Heart left ventricle (tissue), 13 donors: ENCODE results near the gene C17orf78.

Experiments
- CTCF ChIP-seq, 12 donors: fragments of 200-600 bp; sonication (generic) in 4 of 12; IDR thresholded peaks; one replicate each; pipeline versions ENCODE4 v1.5.0 to v1.8.0; 2018 to 2022; ENCODE audit warnings: antibody characterized with exemption in 12 of 12, mild to moderate bottlenecking in 5 of 12
- POLR2A ChIP-seq, 2 donors: fragments of 450-650 bp; IDR thresholded peaks; one replicate each; pipeline ENCODE4 v1.6.1; 2017; ENCODE audit warnings: antibody characterized with exemption in 2 of 2, mild to moderate bottlenecking in 2 of 2, moderate library complexity in 2 of 2
- donor health status: ischemic (EF 13 %, LVEDD 7.1; RV severe dilation, severe dysfunction).
- donor health status: DM: no; HTN: yes; CAD: no.
- donor health status: DM: no; HTN: no; CAD: no.
- donor health status: ischemic (EF 25% LVEDD 6.9; RV normal size, moderate dysfunction).
- donor health status: ischemic (EF 25% LVEDD 5.7; RV mildly dilated, moderate dysfunction).
- donor health status: ischemic (EF 35%, LVEDD 5.7; RV mildly dilated, moderate dysfunction).
- donor health status: nonischemic (EF 11% LVEDD 7.7; RV severe dilation, severe dysfunction).
- donor health status: DM: yes; HTN: yes; CAD: no.
- donor health status: PGD.
- donor health status: ischemic (EF 29% LVEDD 5.4; RV normal size, mild dysfunction).
- donor health status: nonischemic (EF 23%, LVEDD 6.1; RV moderate dilation, normal function).

DNA sequence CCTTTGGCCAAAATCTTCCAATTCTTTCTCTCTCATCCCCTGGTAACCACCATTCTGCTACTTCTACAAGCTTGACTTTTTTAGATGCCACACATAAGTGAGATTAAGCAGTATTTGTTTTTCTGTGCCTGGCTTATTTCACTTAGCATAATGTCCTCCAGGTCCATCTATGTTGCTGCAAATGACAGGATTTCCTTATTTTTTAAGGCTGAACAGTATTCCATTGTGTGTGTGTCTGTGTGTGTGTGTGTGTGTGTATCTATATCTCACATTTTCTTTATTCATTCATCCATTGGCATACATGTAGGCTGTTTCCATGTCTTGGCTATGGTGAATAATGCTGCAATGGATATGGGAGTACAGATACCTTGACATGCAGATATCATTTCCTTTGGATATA is 24.7 kb downstream of the C17orf78 start:
- TF ChIP-seq CTCF (IDR thresholded peaks at IDR 0.05) (no peak), POLR2A (IDR thresholded peaks at IDR 0.05) (no peak)
